ENCODE data around the gene KCNK3. TPM values are rescaled to one million over a fixed set of nuclear protein-coding genes. Genes with fewer than 3 reads are reported as not detected.

The KCNK3 gene
- total and polyA plus RNA-seq, 2 donors (not counting 3 experiments of a cell fraction or from before 2014, with no cell fraction given), result not detected

GRCh38 chr2:26706616-26707473 is 14.3 kb downstream of the KCNK3 start:
- Histone ChIP-seq H3K27me3 (ENCODE audit: control insufficient read depth in 2 of 2, insufficient read depth in 2 of 2, low read length in 2 of 2) (peaks cover 0 to 3% of the 10 kb centered on the region in 2 experiments), H3K9me3 (replicated peaks; ENCODE audit: control insufficient read depth, insufficient read depth, low read length) (no peaks in the 10 kb centered on the region), H4K20me1 (replicated peaks; ENCODE audit: control insufficient read depth, extremely low read depth, insufficient read depth, low read length) (no peaks in the 10 kb centered on the region), H3K36me3 (ENCODE audit: control insufficient read depth in 2 of 2, extremely low read depth in 1 of 2, insufficient read depth in 2 of 2, low read length in 2 of 2) (no peaks in the 10 kb centered on the region), H3K9me1 (replicated peaks; ENCODE audit: control insufficient read depth, extremely low read depth, insufficient read depth, low read length) (no peaks in the 10 kb centered on the region), H2AFZ (ENCODE audit: low read depth, low read length) (no peak overlapping the region), H3K27ac (ENCODE audit: insufficient read depth, low read depth, low read length) (no peak overlapping the region), H3K4me2 (ENCODE audit: insufficient read depth, low read length) (no peak overlapping the region), H3K9ac (replicated peaks; ENCODE audit: extremely low read depth, insufficient read depth, low read length) (no peak overlapping the region), H3K79me2 (ENCODE audit: control insufficient read depth, insufficient read depth, low read length) (no peaks in the 10 kb centered on the region), H3K4me1 (ENCODE audit: control insufficient read depth, extremely low read depth, insufficient read depth, low read length) (no peaks in the 10 kb centered on the region), H3K4me3 (replicated peaks in 1 of 3; ENCODE audit: insufficient read depth in 1 of 3, low read depth in 1 of 3, low read length in 3 of 3) (no peak overlapping the region)
- dilution Hi-C loops (cut with MboI; ENCODE audit: extremely low pct_ligation_motif_present, low sequenced_read_pairs) (no loop called here), intact Hi-C loops (cut with micrococcal nuclease) (no loop called here)
- no peak for FAIRE-seq
- POLR2A ChIA-PET, result no interaction called here
- TF ChIP-seq MYC (IDR thresholded peaks at IDR 0.05; ENCODE audit: low read depth, low read length) (no peak), FOS (IDR thresholded peaks at IDR 0.05; ENCODE audit: borderline replicate concordance, insufficient read depth, low read length) (no peak), CTCF (IDR thresholded peaks at IDR 0.05; ENCODE audit: extremely low read depth in 1 of 2, insufficient read depth in 1 of 2, low read depth in 1 of 2, low read length in 2 of 2) (no peak), EZH2 (IDR thresholded peaks at IDR 0.05; ENCODE audit: borderline replicate concordance, low read depth, low read length, severe bottlenecking) (no peak), POLR2AphosphoS5 (IDR thresholded peaks at IDR 0.05; ENCODE audit: insufficient read depth, low read depth, low read length) (no peak), POLR2A (IDR thresholded peaks at IDR 0.05; ENCODE audit: low read depth, low read length) (no peak), GATA2 (IDR thresholded peaks at IDR 0.05; ENCODE audit: insufficient read depth, insufficient read length, low read depth, low read length) (no peak)
- TF ChIP-seq, protein P1, sequence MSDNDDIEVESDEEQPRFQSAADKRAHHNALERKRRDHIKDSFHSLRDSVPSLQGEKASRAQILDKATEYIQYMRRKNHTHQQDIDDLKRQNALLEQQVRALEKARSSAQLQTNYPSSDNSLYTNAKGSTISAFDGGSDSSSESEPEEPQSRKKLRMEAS (IDR thresholded peaks at IDR 0.05; ENCODE audit: insufficient read depth, insufficient read length), result no peak
- CTCF ChIA-PET, result no interaction called here
- DNase-seq (ENCODE audit: low read depth, low spot score), result no peak
- no TSS peak for BruUV-seq (replicated peaks)

Measured in endothelial cell of umbilical vein (primary cell).